ENCODE results near the gene DDX10. TPM values are rescaled to one million over a fixed set of nuclear protein-coding genes. Genes with fewer than 3 reads are reported as not detected.

DDX10 gene
- total RNA-seq, 1 experiment from 2014 or later, result 43.4 TPM

DNA sequence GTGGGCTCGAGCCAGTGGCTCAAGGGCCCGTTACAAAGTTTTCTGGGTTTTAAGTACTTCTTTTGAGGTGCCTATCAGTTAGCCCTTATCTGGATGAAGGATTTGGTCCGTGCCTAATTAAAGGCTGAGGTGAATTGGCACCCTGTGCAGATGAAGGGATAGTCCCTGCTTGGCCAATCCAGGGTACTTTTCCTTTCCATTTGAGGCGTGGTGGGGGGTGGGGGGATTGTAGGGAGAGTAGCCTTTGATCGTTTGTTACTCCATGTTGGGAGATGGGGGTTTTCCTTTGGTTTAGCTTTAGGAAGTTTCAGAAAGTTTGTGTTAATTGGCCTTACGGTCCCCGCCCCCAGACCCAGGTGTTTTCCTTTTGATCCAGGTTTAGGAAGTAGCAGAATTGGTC is 170.8 kb downstream of the DDX10 start:
- no peaks in the 10 kb centered on the region for H3K27me3 ChIP-seq
- no peak overlapping the region for H3K27ac ChIP-seq
- 0 out of 2 replicates have a peak, but pooled peaks cover 2% of the 10 kb centered on the region for H3K36me3 ChIP-seq
- H3K9me3 ChIP-seq (replicated peaks), result no peaks in the 10 kb centered on the region
- no peaks in the 10 kb centered on the region for H3K4me1 ChIP-seq
- no peak overlapping the region for H3K4me3 ChIP-seq
- no peak for DNase-seq

DNA sequence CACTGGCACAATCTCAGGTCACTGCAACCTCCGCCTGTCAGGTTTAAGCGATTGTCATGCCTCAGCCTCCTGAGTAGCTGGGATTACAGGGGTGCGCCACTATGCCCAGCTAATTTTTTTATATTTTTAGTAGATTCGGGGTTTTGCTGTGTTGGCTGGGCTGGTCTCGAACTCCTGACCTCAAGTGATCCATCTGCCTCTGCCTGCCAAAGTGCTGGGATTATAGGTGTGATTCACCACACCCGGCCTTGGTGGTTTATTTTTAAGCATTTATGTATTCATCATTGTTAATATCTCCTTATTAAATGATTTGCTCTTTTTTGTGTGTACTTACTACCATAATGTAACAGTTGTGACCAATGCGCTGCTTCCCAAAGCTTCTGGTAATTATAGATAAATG is 171.7 kb downstream of the DDX10 start:
- no peaks in the 10 kb centered on the region for H3K27me3 ChIP-seq
- H3K36me3 ChIP-seq, result 0 out of 2 replicates have a peak, but pooled peaks cover 2% of the 10 kb centered on the region
- no peaks in the 10 kb centered on the region for H3K9me3 ChIP-seq (replicated peaks)
- H3K4me1 ChIP-seq, result no peaks in the 10 kb centered on the region
- DNase-seq, result no peak
- H3K27ac ChIP-seq, result no peak overlapping the region
- no peak overlapping the region for H3K4me3 ChIP-seq

DNA sequence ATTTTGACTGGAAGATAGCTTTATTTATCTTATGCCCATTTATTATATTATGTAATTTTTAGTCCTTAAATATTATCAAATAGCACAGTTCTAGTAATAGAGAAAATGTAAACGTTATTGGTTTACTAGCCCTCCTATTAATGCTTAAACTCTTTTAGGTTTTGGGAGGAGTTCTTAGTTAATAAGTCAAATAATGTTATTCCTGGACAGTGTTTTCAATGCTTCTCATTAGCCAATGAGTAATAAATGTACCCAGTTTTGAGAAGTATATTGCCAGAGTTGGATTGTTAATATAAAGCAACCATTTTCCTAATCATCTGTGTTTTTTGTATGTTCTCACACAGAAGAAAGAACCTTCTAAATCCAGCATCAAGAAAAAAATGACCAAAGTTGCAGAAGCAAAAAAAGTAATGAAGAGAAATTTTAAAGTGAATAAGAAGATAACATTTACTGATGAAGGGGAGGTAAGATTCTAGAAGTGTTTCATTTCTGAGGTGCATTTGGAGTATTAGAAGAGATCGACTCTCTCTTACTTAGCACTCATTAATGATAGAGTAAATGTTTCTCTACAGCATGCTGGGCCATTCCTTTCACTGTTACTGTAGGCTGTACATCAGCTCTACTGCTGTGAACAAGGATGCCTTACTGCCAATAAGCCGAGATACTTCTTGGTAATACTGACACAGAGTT is 173.4 kb downstream of the DDX10 start:
- H3K4me3 ChIP-seq, result no peak overlapping the region
- no peaks in the 10 kb centered on the region for H3K9me3 ChIP-seq (replicated peaks)
- no peak overlapping the region for H3K27ac ChIP-seq
- no peaks in the 10 kb centered on the region for H3K27me3 ChIP-seq
- no peak for DNase-seq
- H3K4me1 ChIP-seq, result no peaks in the 10 kb centered on the region
- 0 out of 2 replicates have a peak, but pooled peaks cover 2% of the 10 kb centered on the region for H3K36me3 ChIP-seq

DNA sequence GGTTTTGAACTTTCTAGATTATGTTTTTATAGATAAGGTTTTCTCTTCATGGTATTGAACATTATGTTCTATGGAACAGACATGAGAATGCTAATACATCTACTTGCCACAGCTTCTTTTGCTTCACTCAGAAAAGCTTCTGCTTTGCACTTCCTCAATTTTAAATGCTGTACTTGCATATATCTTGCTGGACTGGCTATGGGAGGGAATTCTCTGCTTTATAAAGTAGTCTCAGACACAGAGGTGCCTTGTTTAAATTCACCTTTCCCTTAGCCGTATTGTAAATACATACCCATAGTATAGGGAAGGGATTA is 173.9 kb downstream of the DDX10 start:
- H3K9me3 ChIP-seq (replicated peaks), result no peaks in the 10 kb centered on the region
- H3K27ac ChIP-seq, result no peak overlapping the region
- DNase-seq, result no peak

DNA sequence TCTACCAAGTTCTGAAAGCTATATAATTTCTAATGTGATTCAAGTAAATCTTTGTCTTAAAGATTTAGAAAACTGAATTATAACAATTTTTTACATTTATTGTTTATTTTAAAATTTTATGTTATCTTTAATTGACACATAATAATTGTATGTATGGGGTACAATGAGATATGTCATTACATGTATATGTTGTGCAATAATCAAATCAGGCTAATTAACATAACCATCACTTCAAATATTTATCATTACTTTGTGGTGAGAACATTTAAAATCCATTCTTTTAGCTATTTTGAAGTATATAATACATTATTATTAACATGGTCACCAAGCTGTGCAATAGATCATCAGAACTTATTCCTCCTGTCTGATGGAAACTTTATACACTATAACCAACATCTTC is 181.1 kb downstream of the DDX10 start:
- Histone ChIP-seq H3K27me3 (no peaks in the 10 kb centered on the region), H3K4me1 (no peaks in the 10 kb centered on the region), H3K36me3 (no peaks in the 10 kb centered on the region), H3K4me3 (no peak overlapping the region), H3K9me3 (replicated peaks) (no peaks in the 10 kb centered on the region), H3K27ac (no peak overlapping the region)
- DNase-seq, result no peak

More for the DNA sequence above, 173.9 kb downstream of the DDX10 start:
- 0 out of 2 replicates have a peak, but pooled peaks cover 2% of the 10 kb centered on the region for H3K36me3 ChIP-seq
- H3K27me3 ChIP-seq, result no peaks in the 10 kb centered on the region
- H3K4me1 ChIP-seq, result no peaks in the 10 kb centered on the region
- no peak overlapping the region for H3K4me3 ChIP-seq

DNA sequence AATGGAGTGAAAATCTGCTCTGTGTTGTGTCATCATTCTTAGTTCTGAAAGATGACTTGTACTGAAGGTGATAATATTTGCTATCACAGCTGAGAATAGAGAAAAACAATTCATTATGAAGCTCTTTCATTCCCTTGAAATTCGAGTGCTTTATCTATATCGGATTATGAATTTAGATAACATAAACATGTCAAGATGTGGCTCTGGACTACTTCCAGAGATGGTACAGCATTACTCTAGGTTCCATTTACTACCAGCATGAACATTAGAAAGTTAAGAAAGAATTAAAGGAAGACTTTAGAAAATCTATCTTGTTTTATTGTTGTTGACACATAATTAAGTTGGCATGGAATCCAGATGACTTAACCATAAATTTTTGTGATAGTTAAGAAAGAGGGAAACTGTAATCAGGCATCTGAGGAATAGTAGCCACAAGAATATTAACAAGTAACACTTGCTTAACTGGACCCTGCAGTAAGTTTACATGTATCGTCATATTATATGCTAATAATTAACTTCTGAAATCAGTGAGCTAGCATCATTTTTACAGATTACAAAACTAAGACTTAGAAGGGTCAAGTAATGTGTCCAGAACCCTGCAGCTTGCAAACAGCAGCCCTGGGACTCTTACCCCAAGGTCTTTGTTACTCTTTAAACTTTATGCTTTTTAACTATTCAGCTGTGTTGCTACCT is 182.6 kb downstream of the DDX10 start:
- H3K36me3 ChIP-seq, result no peaks in the 10 kb centered on the region
- H3K27ac ChIP-seq, result no peak overlapping the region
- no peaks in the 10 kb centered on the region for H3K9me3 ChIP-seq (replicated peaks)
- H3K4me1 ChIP-seq, result no peaks in the 10 kb centered on the region
- H3K27me3 ChIP-seq, result no peaks in the 10 kb centered on the region
- no peak overlapping the region for H3K4me3 ChIP-seq
- no peak for DNase-seq

DNA sequence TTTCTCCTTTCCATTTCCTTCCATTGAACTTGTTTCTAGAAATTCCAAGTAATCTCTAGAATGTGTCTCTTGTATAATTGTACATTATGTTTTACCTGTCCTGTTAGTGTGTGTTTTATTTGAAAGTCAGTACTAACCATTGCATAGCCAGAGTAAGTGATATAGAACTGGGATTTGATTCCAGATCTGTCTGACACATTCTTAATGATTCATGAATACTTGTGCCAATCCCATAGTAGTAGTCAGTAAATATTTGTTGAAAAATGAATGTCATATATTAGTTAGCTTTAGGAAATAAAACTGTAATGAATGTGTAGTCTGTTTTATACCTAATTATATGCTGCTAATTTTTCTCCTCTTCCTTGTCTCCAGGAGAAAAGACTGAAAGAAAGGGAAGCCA is 186.9 kb downstream of the DDX10 start:
- H3K4me1 ChIP-seq, result no peaks in the 10 kb centered on the region
- H3K9me3 ChIP-seq (replicated peaks), result no peaks in the 10 kb centered on the region
- H3K27ac ChIP-seq, result no peak overlapping the region
- H3K36me3 ChIP-seq, result no peaks in the 10 kb centered on the region
- no peak overlapping the region for H3K4me3 ChIP-seq
- H3K27me3 ChIP-seq, result no peaks in the 10 kb centered on the region
- no peak for DNase-seq

DNA sequence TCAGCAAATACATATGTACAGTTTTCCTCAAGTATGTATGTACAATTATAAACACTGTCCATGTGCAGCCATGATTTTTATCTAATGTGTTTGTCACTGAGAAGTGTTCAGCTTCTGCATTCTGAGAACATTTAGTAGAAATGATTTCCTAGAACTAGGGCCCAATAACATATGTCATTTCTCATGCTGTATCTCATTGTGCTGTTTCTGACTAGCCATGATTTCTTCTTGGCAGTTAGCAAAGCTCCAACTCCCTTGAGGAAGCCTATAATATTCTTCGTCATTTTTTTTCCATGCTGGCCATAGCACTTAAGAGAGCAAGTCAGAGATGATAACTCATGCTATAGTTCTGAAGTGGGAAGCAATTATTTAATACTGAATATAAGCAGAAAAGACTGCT is 187.8 kb downstream of the DDX10 start:
- no peaks in the 10 kb centered on the region for H3K4me1 ChIP-seq
- H3K4me3 ChIP-seq, result no peak overlapping the region
- no peaks in the 10 kb centered on the region for H3K27me3 ChIP-seq
- no peaks in the 10 kb centered on the region for H3K9me3 ChIP-seq (replicated peaks)
- H3K27ac ChIP-seq, result no peak overlapping the region
- no peak for DNase-seq
- H3K36me3 ChIP-seq, result no peaks in the 10 kb centered on the region

DNA sequence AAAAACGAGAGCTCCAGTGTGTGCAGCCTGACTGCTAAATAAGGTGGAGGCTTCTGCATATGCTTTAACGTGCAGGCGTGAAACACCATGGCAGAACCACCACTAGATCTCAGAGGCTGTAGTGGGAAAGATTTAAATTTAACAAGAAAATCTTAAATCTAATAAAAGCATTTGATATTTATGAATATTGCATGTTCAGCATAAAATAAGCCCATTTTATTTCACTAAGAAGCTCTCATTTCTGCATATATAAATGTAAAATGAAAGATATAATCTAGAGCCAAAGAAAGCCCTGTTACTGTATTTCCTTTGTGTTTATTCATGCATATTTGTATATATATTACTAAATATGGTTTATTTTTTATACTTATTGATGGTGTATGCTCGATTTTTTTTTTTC is 188.3 kb downstream of the DDX10 start:
- Histone ChIP-seq H3K9me3 (replicated peaks) (no peaks in the 10 kb centered on the region), H3K4me3 (no peak overlapping the region)

DNA sequence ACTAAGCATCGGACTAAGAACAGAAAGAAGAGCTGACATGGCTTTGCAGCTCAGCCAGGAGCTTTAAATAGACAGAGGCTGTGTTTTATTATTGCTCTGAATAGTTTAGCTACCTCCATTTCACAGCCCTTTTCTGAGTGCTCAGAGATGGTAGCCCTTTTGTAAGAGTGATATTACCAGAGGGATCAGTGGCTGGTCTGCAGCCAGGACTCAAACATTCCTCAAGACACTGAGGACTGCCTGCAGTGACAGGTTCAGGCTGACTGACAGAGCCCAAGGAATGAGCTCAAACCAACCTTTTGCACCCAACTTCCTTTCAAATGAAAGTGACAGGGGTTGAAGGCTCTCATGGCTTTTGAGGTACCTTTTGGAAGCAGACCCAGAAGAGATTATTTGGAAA is 189.0 kb downstream of the DDX10 start:
- no peak overlapping the region for H3K27ac ChIP-seq
- no peaks in the 10 kb centered on the region for H3K4me1 ChIP-seq
- H3K9me3 ChIP-seq (replicated peaks), result no peaks in the 10 kb centered on the region
- no peaks in the 10 kb centered on the region for H3K36me3 ChIP-seq
- H3K27me3 ChIP-seq, result no peaks in the 10 kb centered on the region
- H3K4me3 ChIP-seq, result no peak overlapping the region
- no peak for DNase-seq

More for the DNA sequence above, 188.3 kb downstream of the DDX10 start:
- no peaks in the 10 kb centered on the region for H3K36me3 ChIP-seq
- H3K4me1 ChIP-seq, result no peaks in the 10 kb centered on the region
- H3K27ac ChIP-seq, result no peak overlapping the region
- DNase-seq, result no peak
- H3K27me3 ChIP-seq, result no peaks in the 10 kb centered on the region

DNA sequence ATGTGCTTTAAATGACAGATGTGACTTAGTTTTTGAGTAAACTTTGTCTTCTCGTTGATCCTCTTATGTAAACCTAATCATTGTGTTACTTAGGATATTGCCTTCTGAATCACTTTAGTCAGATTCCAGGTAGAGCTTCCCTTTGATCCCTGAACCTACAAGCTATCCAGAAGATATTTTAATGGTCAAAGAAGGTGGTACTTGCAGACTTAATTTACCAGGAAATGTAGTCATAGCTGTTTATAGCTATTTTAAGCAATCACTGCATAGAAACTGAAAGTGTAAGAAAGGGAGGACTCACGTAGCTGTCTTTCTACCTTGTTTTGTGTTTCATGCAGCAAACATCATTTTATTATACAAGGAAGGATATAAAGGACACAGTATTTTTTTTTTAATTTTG is 189.5 kb downstream of the DDX10 start:
- no peak overlapping the region for H3K4me3 ChIP-seq

DNA sequence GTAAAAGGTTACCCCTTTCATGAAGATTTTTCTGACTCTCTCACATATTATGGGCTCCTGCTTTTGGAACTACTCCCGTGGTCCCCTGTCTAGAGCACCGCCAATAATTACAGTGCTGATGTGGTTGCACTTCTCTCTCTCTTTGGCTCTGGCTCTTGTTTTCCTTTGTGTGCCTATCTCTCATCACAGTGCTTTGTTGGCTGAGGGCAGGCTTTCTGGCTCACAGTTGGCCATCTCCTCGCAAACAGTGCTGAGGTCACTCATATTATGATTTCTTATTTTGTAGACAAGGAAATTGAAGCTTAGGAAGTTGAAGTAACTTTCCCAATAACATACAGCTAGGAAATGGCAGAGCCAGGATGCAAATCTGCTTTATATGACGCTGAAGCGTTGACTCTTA is 192.5 kb downstream of the DDX10 start:
- no peaks in the 10 kb centered on the region for H3K36me3 ChIP-seq
- no peaks in the 10 kb centered on the region for H3K4me1 ChIP-seq
- H3K4me3 ChIP-seq, result no peak overlapping the region
- H3K27ac ChIP-seq, result no peak overlapping the region
- no peaks in the 10 kb centered on the region for H3K9me3 ChIP-seq (replicated peaks)
- no peak for DNase-seq
- no peaks in the 10 kb centered on the region for H3K27me3 ChIP-seq

More for the DNA sequence above, 189.5 kb downstream of the DDX10 start:
- no peak overlapping the region for H3K27ac ChIP-seq
- H3K4me1 ChIP-seq, result no peaks in the 10 kb centered on the region
- H3K36me3 ChIP-seq, result no peaks in the 10 kb centered on the region
- DNase-seq, result no peak
- H3K27me3 ChIP-seq, result no peaks in the 10 kb centered on the region
- H3K9me3 ChIP-seq (replicated peaks), result no peaks in the 10 kb centered on the region

DNA sequence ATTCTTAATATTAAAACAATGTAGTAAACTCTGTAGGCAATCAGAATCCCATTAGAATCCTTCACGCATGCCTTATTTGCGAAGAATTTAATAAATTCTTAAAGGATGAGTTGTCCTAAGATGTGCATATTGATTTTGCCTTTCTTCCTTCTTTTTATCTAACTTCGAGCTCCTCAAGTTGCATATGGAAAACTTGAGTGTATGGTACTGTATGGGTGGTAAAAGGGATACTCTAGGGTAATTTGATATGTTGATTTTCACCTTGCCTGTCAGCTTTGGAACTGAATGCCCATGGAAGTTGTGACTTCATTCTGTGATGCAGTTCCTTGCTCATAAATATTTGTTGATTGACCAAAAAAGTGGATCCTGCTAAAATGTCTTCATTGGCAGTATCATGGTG is 193.8 kb downstream of the DDX10 start:
- DNase-seq, result no peak
- no peaks in the 10 kb centered on the region for H3K9me3 ChIP-seq (replicated peaks)
- H3K4me1 ChIP-seq, result no peaks in the 10 kb centered on the region
- H3K27ac ChIP-seq, result no peak overlapping the region
- no peaks in the 10 kb centered on the region for H3K36me3 ChIP-seq
- no peaks in the 10 kb centered on the region for H3K27me3 ChIP-seq
- H3K4me3 ChIP-seq, result no peak overlapping the region

DNA sequence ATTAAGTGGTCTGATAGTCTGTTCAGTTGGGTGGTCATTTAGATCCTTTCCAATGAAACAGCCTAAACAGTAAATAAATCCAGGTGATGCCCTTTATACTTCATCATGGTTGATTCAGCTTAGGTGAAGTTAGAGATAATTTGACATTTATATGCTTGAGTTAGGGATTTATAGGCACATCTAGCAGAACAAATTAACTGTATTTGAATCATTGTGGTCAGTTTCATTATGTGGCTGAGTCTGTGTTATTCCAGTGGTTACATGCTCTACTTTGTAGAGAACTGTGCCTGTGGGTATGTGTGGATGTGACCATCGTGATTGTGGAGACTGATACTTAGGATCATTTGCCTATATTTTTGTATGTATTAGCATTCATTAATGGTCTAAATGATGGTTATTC is 194.6 kb downstream of the DDX10 start:
- Histone ChIP-seq H3K36me3 (no peaks in the 10 kb centered on the region), H3K27ac (no peak overlapping the region), H3K4me1 (no peaks in the 10 kb centered on the region), H3K9me3 (replicated peaks) (no peaks in the 10 kb centered on the region), H3K27me3 (no peaks in the 10 kb centered on the region), H3K4me3 (no peak overlapping the region)
- no peak for DNase-seq

DNA sequence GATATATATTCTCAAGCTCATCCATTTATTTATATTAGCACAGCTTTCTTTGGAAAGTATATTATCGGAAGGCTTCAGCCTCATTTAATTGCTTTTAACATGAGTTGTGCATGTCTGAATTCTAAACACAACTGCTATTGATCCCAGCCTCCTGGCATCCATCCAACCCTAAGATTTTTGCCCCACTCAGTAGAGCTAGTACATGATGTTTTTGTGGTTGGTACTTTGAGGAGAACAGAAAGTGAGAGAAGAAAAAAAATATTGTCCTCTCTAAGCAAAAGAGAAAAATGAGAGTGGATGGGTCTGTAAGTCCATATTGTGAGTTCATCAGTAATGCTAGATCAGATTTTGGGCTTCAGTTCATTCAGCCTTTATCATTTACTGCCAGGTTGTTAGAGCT is 198.7 kb downstream of the DDX10 start:
- H3K4me1 ChIP-seq, result no peaks in the 10 kb centered on the region
- DNase-seq, result peak in 1 of 2 experiments; percentile 2
- no peak overlapping the region for H3K4me3 ChIP-seq
- no peaks in the 10 kb centered on the region for H3K27me3 ChIP-seq
- H3K27ac ChIP-seq, result no peak overlapping the region
- H3K36me3 ChIP-seq, result no peaks in the 10 kb centered on the region
- no peaks in the 10 kb centered on the region for H3K9me3 ChIP-seq (replicated peaks)

DNA sequence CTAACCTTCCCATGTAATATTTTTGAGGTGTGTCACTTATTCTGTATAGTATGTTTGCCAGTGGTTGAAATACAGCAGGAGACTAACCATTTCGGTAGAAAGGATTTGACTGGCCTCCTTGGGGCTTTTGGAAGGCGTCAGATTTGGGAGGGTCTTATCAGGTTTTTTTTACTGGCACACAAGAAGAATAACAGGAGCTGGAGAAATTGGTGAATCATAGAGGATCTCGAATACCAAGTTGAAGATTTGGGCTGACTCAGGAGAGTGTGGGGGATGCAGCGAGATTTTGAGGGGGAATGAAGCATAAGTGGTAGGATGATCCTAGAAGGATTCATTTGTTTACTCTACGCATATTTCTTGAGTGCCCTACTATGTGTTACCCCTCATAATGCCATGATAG is 200.5 kb downstream of the DDX10 start:
- H3K36me3 ChIP-seq, result no peaks in the 10 kb centered on the region
- H3K27me3 ChIP-seq, result no peaks in the 10 kb centered on the region
- no peaks in the 10 kb centered on the region for H3K4me1 ChIP-seq
- H3K27ac ChIP-seq, result no peak overlapping the region
- no peak for DNase-seq
- no peaks in the 10 kb centered on the region for H3K9me3 ChIP-seq (replicated peaks)
- H3K4me3 ChIP-seq, result no peak overlapping the region
